A549 (cell line): ENCODE data around the gene MVD.

ENCODE experiments used
- CHD4 ChIP-seq: fragments of 200-600 bp; sonication (generic); IDR thresholded peaks from 2 replicates; pipeline ENCODE4 v1.6.1; 2016; ENCODE audit warnings: antibody characterized with exemption, mild to moderate bottlenecking, borderline replicate concordance
- CTCF ChIP-seq: fragments of >200 bp; sonication (Bioruptor Twin); formaldehyde crosslinking; IDR thresholded peaks from 3 replicates; pipeline ENCODE4 v1.5.1; 2016
- ELK1 ChIP-seq: fragments of 150-350 bp; IDR thresholded peaks from 2 replicates; pipeline ENCODE4 v1.6.1; 2014; ENCODE audit warnings: low read depth, mild to moderate bottlenecking, low read length
- MAZ ChIP-seq: fragments of 150-350 bp; IDR thresholded peaks from 2 replicates; pipeline ENCODE4 v1.6.1; 2014; ENCODE audit warnings: antibody characterized with exemption, low read depth, low read length, borderline replicate concordance
- POLR2A ChIP-seq: IDR thresholded peaks from 2 replicates; pipeline ENCODE4 v1.6.1; 2012; ENCODE audit warnings: mild to moderate bottlenecking, low read length
- RARB ChIP-seq: fragments of 250-450 bp; sonication (Bioruptor Pico); IDR thresholded peaks from 2 replicates; pipeline ENCODE4 v1.8.0; 2021; ENCODE audit warnings: mild to moderate bottlenecking, moderate library complexity
- REST ChIP-seq: fragments of 200-600 bp; sonication (generic); IDR thresholded peaks from 2 replicates; pipeline ENCODE4 v1.6.1; 2016; ENCODE audit warnings: antibody characterized with exemption, mild to moderate bottlenecking, moderate library complexity
- RNF2 ChIP-seq: fragments of 200-600 bp; sonication (generic); IDR thresholded peaks from 2 replicates; pipeline ENCODE4 v1.6.1; 2016; ENCODE audit warnings: low read depth, mild to moderate bottlenecking, antibody characterized with exemption, moderate library complexity, borderline replicate concordance
- TP53 ChIP-seq: fragments of 250-450 bp; sonication (Bioruptor Pico); IDR thresholded peaks from 2 replicates; pipeline ENCODE4 v1.5.0; 2021; ENCODE audit warnings: mild to moderate bottlenecking, moderate library complexity

GRCh38 chr16:88687254-88687576 is 24.3 kb upstream of the MVD start:
- no peak for TF ChIP-seq CTCF
- TF ChIP-seq CHD4: no peak
- no peak for TF ChIP-seq POLR2A
- TF ChIP-seq RNF2: no peak
- TF ChIP-seq REST: no peak
- no peak for TF ChIP-seq TP53 (CRISPR knock-in tag)
- TF ChIP-seq ELK1: no peak
- TF ChIP-seq RARB (CRISPR knock-in tag): no peak
- no peak for TF ChIP-seq MAZ
